SK-N-SH (cell line): ENCODE data around the gene URM1.

ENCODE experiments used
- GATA2 ChIP-seq: sonication (generic); formaldehyde crosslinking; IDR thresholded peaks from 2 replicates; pipeline ENCODE4 v1.5.0; 2020; ENCODE audit warnings: mild to moderate bottlenecking, missing genetic modification reagents
- TF ChIP-seq, protein P1 (sequence below): fragments of 200-600 bp; sonication (generic); IDR thresholded peaks from 2 replicates; pipeline ENCODE4 v1.6.1; 2017; ENCODE audit warnings: antibody characterized with exemption, mild to moderate bottlenecking, moderate library complexity

DNA sequence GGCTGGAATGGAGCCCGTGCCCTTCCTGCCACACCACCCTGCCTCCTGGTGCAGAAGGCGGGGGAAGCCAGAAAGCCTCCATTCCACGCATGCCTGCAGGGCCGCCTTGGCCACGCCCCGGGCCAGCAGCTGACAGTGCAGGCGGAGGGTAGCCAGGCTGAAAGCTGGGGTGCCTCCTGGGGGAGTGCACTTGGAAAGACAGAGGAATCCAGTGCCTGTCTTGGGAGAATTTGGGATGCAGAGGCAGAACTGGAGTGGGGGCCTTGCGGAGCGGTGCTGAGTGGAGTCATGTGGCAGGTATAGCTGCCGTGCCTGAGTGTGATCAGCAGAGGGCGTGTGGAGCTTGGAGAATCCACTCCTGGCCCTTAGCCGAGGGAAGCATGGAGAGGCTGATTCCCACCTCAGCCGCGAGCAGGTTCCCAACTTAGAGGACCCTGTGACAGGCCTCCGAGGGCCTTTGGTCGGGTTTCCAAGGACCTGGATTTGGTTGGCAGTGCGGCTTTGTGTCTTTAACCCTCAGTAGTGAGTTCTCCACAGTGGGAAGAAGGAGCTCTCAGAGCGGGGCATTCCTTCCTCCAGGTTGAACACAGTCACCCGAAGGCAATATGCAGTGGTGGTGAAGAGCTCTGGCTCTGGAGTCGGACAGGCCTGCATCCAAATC lies 9.1 kb upstream of the URM1 start:
- TF ChIP-seq GATA2 = no peak
- TF ChIP-seq, protein P1, sequence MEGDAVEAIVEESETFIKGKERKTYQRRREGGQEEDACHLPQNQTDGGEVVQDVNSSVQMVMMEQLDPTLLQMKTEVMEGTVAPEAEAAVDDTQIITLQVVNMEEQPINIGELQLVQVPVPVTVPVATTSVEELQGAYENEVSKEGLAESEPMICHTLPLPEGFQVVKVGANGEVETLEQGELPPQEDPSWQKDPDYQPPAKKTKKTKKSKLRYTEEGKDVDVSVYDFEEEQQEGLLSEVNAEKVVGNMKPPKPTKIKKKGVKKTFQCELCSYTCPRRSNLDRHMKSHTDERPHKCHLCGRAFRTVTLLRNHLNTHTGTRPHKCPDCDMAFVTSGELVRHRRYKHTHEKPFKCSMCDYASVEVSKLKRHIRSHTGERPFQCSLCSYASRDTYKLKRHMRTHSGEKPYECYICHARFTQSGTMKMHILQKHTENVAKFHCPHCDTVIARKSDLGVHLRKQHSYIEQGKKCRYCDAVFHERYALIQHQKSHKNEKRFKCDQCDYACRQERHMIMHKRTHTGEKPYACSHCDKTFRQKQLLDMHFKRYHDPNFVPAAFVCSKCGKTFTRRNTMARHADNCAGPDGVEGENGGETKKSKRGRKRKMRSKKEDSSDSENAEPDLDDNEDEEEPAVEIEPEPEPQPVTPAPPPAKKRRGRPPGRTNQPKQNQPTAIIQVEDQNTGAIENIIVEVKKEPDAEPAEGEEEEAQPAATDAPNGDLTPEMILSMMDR = peak; percentile 90
